Measurements from ENCODE around the gene GIT1.

GRCh38 chr17:29596811-29597210, 7.4 kb upstream of the GIT1 start:
- no peak for TF ChIP-seq POU6F1 (CRISPR knock-in tag; IDR thresholded peaks at IDR 0.05; ENCODE audit: borderline replicate concordance, low read depth)
- no peak for TF ChIP-seq RARB (CRISPR knock-in tag; IDR thresholded peaks at IDR 0.05)
- no peak for TF ChIP-seq TOX (CRISPR knock-in tag; IDR thresholded peaks at IDR 0.05; ENCODE audit: borderline replicate concordance)
- no peak for TF ChIP-seq PATZ1 (CRISPR knock-in tag; IDR thresholded peaks at IDR 0.05; ENCODE audit: borderline replicate concordance)
- TF ChIP-seq BACH2 (CRISPR knock-in tag; IDR thresholded peaks at IDR 0.05; ENCODE audit: borderline replicate concordance), result no peak
- TF ChIP-seq ISL1 (CRISPR knock-in tag; IDR thresholded peaks at IDR 0.05), result no peak
- no peak for TF ChIP-seq ZFP30 (CRISPR knock-in tag; IDR thresholded peaks at IDR 0.05)
- no peak for TF ChIP-seq CREB5 (CRISPR knock-in tag; IDR thresholded peaks at IDR 0.05; ENCODE audit: low read depth)
